Activated naive CD4-positive, alpha-beta T cell treated with Interleukin-2 at 50 U/mL for 16 hours (primary cell): ENCODE data around the gene OR5B21.

ENCODE experiments used
- DNase-seq: peaks from one replicate; pipeline ENCODE4 v3.0.0-alpha.2; 2020

Gene OR5B21

DNA sequence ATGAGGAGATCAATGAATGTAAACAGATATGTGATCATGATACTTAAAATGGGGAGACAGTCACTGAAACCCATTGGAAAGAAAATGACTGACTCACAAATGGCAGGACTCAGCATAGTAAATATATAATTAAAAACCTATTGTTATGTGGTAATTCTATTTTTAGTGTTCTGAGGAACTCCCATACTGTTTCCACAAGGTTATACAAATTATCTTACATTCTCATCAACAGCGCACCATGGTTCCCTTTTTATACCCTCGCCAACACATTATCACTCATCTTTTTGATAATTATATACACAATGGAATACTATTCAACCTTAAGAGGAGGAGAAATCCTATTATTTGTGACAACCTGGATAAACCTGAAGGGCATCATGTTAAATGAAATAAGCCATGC, 17.1 kb downstream of the OR5B21 start:
- no peak for DNase-seq

DNA sequence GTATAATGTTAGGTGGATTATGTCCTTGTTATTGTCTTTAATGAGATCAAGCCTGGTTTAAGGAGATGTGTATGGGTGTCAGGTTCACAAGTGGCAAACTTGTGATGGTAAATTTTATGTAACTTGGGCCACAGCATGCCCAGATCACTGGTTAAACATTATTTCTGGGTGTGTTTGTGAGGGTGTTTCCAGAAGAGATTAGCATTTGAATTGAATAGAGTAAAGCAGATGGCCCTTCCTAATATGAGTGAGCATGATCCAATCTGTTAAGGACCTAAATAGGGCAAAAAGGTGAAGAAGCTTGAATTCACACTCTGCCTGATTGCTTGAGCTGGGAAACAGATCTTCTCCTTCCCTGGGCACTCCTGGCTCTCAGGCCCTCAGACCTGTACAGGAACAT, 20.7 kb downstream of the OR5B21 start:
- no peak for DNase-seq

DNA sequence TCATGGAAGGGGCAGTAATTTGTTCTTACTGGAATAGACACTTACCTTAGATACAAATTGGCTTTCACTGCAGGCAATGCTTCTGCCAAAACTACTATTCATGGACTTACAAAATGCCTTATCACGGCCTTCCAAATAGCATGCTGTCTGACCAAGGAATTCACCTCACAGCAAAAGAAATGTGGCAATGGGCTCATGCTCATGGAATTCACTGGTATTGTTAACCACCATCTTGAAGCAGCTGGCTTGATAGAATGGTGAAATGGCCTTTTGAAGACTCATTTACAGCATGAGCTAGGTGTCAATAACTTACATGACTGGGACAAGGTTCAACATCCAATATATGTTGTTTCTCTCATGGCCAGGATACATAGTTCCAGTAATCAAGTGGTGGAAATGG, 21.9 kb downstream of the OR5B21 start:
- no peak for DNase-seq

DNA sequence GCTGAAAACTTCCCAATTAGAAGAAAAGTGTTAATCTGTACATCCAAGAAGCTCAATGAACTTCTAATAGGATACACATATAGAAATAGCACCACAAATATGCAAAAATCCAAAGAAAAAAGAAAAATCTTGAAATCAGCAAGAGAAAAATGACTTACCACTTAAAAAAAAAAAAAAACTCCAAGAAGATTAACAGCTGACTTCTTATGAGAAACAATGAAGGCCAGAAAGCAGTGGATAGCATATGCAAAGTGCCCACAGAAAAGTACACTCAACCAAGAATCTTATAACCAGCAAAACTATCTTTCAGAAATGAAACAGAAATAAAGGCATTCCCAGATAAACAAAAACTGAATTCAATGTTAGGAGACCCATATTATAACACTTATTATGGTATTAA, 36.0 kb downstream of the OR5B21 start:
- DNase-seq = no peak

DNA sequence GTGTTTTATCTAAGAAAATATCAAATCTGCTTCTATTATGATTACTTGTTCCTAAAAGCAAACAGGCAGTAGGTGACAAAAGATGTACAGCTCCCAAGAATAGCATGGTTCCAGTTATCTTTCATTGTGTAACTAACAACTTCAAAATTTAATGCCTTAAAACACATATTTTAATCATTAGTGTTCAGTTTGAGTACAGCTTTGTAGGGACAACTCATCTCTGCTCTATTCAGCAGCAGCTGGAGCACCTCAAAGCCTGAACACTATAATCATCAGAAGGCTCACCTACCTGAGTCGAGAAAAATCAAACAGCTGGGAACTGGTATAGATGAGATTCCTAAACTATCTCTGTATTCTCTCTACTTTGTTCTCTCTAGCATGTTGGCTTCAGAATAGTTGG, 41.6 kb downstream of the OR5B21 start:
- DNase-seq = no peak

DNA sequence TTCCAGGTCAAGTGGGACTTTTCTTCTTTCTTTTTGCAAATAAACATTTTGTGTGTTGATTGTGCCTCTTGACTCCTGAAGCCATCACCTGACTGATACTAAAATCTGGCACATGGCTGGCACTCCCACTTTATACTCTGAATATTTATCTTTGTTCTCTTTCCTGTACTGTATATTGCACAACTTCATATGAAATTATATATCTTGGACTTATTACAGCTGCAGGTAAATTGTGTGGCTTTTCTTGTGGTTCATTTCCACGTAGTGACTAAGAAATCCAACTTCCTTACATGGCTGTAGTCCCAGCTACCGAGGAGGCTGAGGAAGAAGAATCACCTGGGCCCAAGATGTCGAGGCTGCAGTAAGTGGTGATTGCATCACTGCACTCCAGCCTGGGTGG, 42.2 kb downstream of the OR5B21 start:
- no peak for DNase-seq
